Prostate gland (tissue), 2 donors: ENCODE measurements around the gene TMEM213.

ENCODE experiments used
- POLR2A ChIP-seq: fragments of 450-650 bp; IDR thresholded peaks from one replicate; pipeline ENCODE4 v1.6.1; 2016; ENCODE audit warnings: antibody characterized with exemption, mild to moderate bottlenecking
- POLR2AphosphoS5 ChIP-seq: sonication (generic); formaldehyde crosslinking; IDR thresholded peaks from one replicate; pipeline ENCODE4 v1.6.1; 2017; ENCODE audit warnings: antibody characterized with exemption
- TF ChIP-seq, protein P1 (sequence below), 4 experiments: fragments of 200-600 bp in 2 of 4; fragments of 450-650 bp in 2 of 4; sonication (generic) in 2 of 4; IDR thresholded peaks; 1 replicate in 3 of 4; 2 replicates in 1 of 4; pipeline ENCODE4 v1.5.1; 2016 to 2019; ENCODE audit warnings: antibody characterized with exemption in 4 of 4, mild to moderate bottlenecking in 2 of 4, moderate library complexity in 2 of 4

DNA sequence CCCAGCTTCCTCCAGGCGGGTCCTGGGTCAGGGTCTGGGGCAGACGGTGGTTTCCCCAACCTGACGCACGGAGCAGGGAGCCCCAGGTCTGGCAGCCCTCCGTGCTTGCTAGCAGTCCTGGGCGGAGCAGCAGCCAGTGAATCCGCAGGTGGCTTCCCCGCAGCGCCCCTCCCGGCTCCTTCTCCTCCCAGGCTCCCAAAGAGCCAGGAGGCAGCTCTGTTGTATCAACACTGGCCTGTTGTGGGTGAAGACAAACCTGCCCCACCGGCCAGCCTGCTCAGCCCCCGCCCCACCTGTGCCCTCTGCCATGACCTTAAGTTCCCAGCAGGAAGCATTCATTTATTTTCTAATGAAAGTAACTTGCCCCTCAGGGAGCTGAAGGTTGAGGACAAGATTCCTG is 24.0 kb upstream of the TMEM213 start:
- TF ChIP-seq POLR2AphosphoS5 (no peak), POLR2A (no peak)
- TF ChIP-seq, protein P1, sequence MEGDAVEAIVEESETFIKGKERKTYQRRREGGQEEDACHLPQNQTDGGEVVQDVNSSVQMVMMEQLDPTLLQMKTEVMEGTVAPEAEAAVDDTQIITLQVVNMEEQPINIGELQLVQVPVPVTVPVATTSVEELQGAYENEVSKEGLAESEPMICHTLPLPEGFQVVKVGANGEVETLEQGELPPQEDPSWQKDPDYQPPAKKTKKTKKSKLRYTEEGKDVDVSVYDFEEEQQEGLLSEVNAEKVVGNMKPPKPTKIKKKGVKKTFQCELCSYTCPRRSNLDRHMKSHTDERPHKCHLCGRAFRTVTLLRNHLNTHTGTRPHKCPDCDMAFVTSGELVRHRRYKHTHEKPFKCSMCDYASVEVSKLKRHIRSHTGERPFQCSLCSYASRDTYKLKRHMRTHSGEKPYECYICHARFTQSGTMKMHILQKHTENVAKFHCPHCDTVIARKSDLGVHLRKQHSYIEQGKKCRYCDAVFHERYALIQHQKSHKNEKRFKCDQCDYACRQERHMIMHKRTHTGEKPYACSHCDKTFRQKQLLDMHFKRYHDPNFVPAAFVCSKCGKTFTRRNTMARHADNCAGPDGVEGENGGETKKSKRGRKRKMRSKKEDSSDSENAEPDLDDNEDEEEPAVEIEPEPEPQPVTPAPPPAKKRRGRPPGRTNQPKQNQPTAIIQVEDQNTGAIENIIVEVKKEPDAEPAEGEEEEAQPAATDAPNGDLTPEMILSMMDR (IDR thresholded peaks at IDR 0.05): no peak
